Adrenal gland (tissue), 5 donors: ENCODE measurements around the gene PRLHR.

ENCODE experiments used
- POLR2A ChIP-seq, 2 donors: fragments of 450-650 bp; IDR thresholded peaks; one replicate each; pipeline ENCODE4 v1.6.1; 2017; ENCODE audit warnings: antibody characterized with exemption in 2 of 2, mild to moderate bottlenecking in 2 of 2, moderate library complexity in 1 of 2
- TF ChIP-seq, protein P1 (sequence below), 6 experiments: fragments of 450-650 bp in 4 of 6; fragments of 200-600 bp in 2 of 6; sonication (generic) in 1 of 6; IDR thresholded peaks; 1 replicate in 5 of 6; 2 replicates in 1 of 6; pipeline versions ENCODE4 v1.5.1 to v1.8.0; 2016 to 2021; ENCODE audit warnings: antibody characterized with exemption in 6 of 6, mild to moderate bottlenecking in 2 of 6, moderate library complexity in 1 of 6
- donor health status: DM: no; HTN: no; CAD: no.

DNA sequence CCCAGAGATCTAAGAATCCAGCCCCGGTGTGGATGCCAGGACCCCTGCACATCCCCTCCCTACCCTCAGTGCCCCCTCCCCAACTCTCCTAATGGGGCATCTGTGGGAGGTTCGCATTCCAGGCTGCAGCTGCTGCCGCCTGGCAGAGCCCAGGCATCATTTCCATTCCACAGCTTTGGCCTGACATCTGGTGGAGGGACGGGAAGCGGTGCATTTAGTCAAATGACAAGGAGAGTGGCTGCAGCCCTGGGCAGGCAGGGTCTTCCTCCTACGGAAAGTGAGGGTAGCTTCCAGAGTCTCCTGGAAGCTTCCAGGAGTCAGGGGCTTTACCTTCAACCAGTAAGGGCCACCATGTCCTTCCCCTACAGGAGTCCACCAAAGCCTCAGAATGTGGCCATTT, 30.8 kb downstream of the PRLHR start:
- TF ChIP-seq, protein P1, sequence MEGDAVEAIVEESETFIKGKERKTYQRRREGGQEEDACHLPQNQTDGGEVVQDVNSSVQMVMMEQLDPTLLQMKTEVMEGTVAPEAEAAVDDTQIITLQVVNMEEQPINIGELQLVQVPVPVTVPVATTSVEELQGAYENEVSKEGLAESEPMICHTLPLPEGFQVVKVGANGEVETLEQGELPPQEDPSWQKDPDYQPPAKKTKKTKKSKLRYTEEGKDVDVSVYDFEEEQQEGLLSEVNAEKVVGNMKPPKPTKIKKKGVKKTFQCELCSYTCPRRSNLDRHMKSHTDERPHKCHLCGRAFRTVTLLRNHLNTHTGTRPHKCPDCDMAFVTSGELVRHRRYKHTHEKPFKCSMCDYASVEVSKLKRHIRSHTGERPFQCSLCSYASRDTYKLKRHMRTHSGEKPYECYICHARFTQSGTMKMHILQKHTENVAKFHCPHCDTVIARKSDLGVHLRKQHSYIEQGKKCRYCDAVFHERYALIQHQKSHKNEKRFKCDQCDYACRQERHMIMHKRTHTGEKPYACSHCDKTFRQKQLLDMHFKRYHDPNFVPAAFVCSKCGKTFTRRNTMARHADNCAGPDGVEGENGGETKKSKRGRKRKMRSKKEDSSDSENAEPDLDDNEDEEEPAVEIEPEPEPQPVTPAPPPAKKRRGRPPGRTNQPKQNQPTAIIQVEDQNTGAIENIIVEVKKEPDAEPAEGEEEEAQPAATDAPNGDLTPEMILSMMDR (IDR thresholded peaks at IDR 0.05), result no peak
- TF ChIP-seq POLR2A (IDR thresholded peaks at IDR 0.05), result no peak
